HCT116 (cell line): ENCODE data around the gene RNASEH2A. TPM values are rescaled to one million over a fixed set of nuclear protein-coding genes. Genes with fewer than 3 reads are reported as not detected.

Source experiments
- ATAC-seq: fragments of 200-7000 bp; cut with Tn5 transposase; 2 replicates; pipeline ENCODE4 v1.9.1; 2020; ENCODE audit warnings: mild to moderate bottlenecking, moderate library complexity
- BruUV-seq: library from RNA; stranded (reverse); fragments of 400-500 nt; replicated peaks from 2 replicates; lab custom pipeline; 2021; lab: Mats Ljungman, UMichigan
- CTCF ChIA-PET: fragments of 300-600 bp; sonication (Branson Sonifier 250); formaldehyde crosslinking; loops from one replicate; lab custom pipeline; 2021; ENCODE audit warnings: antibody characterized with exemption; lab: Charles Lee
- POLR2A ChIA-PET: fragments of 300-600, 350-600 bp; sonication (Branson Sonifier 250); formaldehyde crosslinking; loops from one replicate; lab custom pipeline; 2021; ENCODE audit warnings: antibody characterized with exemption; lab: Charles Lee
- RAD21 ChIA-PET, 2 experiments: fragments of 300-600 bp; sonication (Branson Sonifier 250); formaldehyde crosslinking; loops; one replicate each; lab custom pipeline; 2023; ENCODE audit warnings: low total read pairs in 2 of 2; ENCODE audit not compliant: uncharacterized antibody in 2 of 2, unreplicated experiment in 2 of 2, low non-redundant PET in 1 of 2; lab: Charles Lee
- DNase-seq: peaks from one replicate; pipeline ENCODE4 v3.0.0-alpha.2; 2010; ENCODE audit warnings: low read depth, low spot score
- H2AFZ ChIP-seq: fragments of 200-600 bp; shearing (Covaris generic), sonication (generic); 2 replicates; pipeline ENCODE4 v1.6.1; 2017; ENCODE audit warnings: low read depth, mixed run types, mixed read lengths, antibody characterized with exemption, low read length; ENCODE audit not compliant: poor library complexity, severe bottlenecking
- H3K27ac ChIP-seq: 2 replicates; pipeline ENCODE4 v1.5.1; 2012; ENCODE audit warnings: low read depth, low read length
- H3K27me3 ChIP-seq: fragments of 200-600 bp; sonication (generic); 2 replicates; pipeline ENCODE4 v1.6.1; 2016; ENCODE audit warnings: mixed run types, low read length, mixed read lengths; ENCODE audit not compliant: insufficient read depth
- H3K36me3 ChIP-seq, 2 experiments: fragments of 200-500 bp in 1 of 2; fragments of 200-600 bp in 1 of 2; sonication (Bioruptor generic) in 1 of 2; sonication (generic) in 1 of 2; 2 replicates each; pipeline versions ENCODE4 v1.5.1 to v1.6.1; 2014 to 2016; ENCODE audit warnings: low read length in 2 of 2, inconsistent platforms in 1 of 2, mixed read lengths in 1 of 2, mixed run types in 1 of 2; ENCODE audit not compliant: insufficient read depth in 2 of 2, control insufficient read depth in 1 of 2
- H3K4me1 ChIP-seq, 2 experiments: fragments of 200-600 bp in 1 of 2; sonication (generic) in 1 of 2; 2 replicates each; pipeline versions ENCODE4 v1.5.1 to v1.6.1; 2012 to 2017; ENCODE audit warnings: low read length in 2 of 2, inconsistent platforms in 1 of 2, mild to moderate bottlenecking in 1 of 2, mixed read lengths in 1 of 2, mixed run types in 1 of 2, moderate library complexity in 1 of 2; ENCODE audit not compliant: insufficient read depth in 2 of 2, control insufficient read depth in 1 of 2
- H3K4me2 ChIP-seq: fragments of 200-600 bp; sonication (generic); 2 replicates; pipeline ENCODE4 v1.6.1; 2017; ENCODE audit warnings: mixed run types, low read length, mixed read lengths
- H3K4me3 ChIP-seq, 2 experiments: fragments of 200-600 bp in 1 of 2; sonication (generic) in 1 of 2; replicated peaks in 1 of 2; 2 replicates each; pipeline ENCODE4 v1.5.1; 2011 to 2016; ENCODE audit warnings: low read length in 2 of 2, control low read depth in 1 of 2, low read depth in 1 of 2, mild to moderate bottlenecking in 1 of 2, mixed read lengths in 1 of 2, mixed run types in 1 of 2
- H3K79me2 ChIP-seq: fragments of 200-600 bp; sonication (generic); 2 replicates; pipeline ENCODE4 v1.6.1; 2017; ENCODE audit warnings: mild to moderate bottlenecking, mixed run types, low read length, moderate library complexity, mixed read lengths; ENCODE audit not compliant: insufficient read depth
- H3K9ac ChIP-seq: fragments of 200-600 bp; sonication (generic); 2 replicates; pipeline ENCODE4 v1.6.1; 2016; ENCODE audit warnings: low read length, mixed read lengths
- H3K9me2 ChIP-seq: fragments of 200-600 bp; sonication (generic), shearing (Covaris generic); 2 replicates; pipeline ENCODE4 v1.6.1; 2017; ENCODE audit warnings: mixed run types, mild to moderate bottlenecking, moderate library complexity; ENCODE audit not compliant: insufficient read depth
- H3K9me3 ChIP-seq, 2 experiments: fragments of 200-500 bp in 1 of 2; fragments of 200-600 bp in 1 of 2; sonication (Bioruptor generic) in 1 of 2; sonication (generic) in 1 of 2; 2 replicates each; pipeline ENCODE4 v1.6.1; 2014 to 2017; ENCODE audit warnings: low read length in 2 of 2, mixed read lengths in 2 of 2, inconsistent platforms in 1 of 2, low read depth in 1 of 2, mild to moderate bottlenecking in 1 of 2, mixed run types in 1 of 2, moderate library complexity in 1 of 2; ENCODE audit not compliant: control insufficient read depth in 1 of 2, insufficient read depth in 1 of 2
- H4K20me1 ChIP-seq: fragments of 200-600 bp; sonication (generic), shearing (Covaris generic); 2 replicates; pipeline ENCODE4 v1.6.1; 2017; ENCODE audit warnings: mixed run types, mild to moderate bottlenecking, moderate library complexity; ENCODE audit not compliant: insufficient read depth
- ATF3 ChIP-seq: IDR thresholded peaks from 2 replicates; pipeline ENCODE4 v1.6.1; 2012
- CBX3 ChIP-seq: IDR thresholded peaks from 2 replicates; pipeline ENCODE4 v1.6.1; 2012; ENCODE audit warnings: low read depth
- CEBPB ChIP-seq: IDR thresholded peaks from 2 replicates; pipeline ENCODE4 v1.6.1; 2012; ENCODE audit warnings: low read depth
- CTCF ChIP-seq, 3 experiments: fragments of 200-600 bp in 1 of 3; sonication (generic) in 1 of 3; IDR thresholded peaks in 2 of 3; conservative IDR thresholded peaks in 1 of 3; 2 replicates each; pipeline ENCODE4 v1.5.1; 2012 to 2017; ENCODE audit warnings: low read depth in 2 of 3, low read length in 2 of 3, antibody characterized with exemption in 1 of 3, borderline replicate concordance in 1 of 3, control low read depth in 1 of 3, mild to moderate bottlenecking in 1 of 3, mixed read lengths in 1 of 3, mixed run types in 1 of 3, moderate library complexity in 1 of 3; ENCODE audit not compliant: insufficient read depth in 1 of 3
- EGR1 ChIP-seq: IDR thresholded peaks from 2 replicates; pipeline ENCODE4 v1.6.1; 2012; ENCODE audit warnings: low read depth
- EZH2 ChIP-seq: fragments of 200-600 bp; sonication (generic); IDR thresholded peaks from 2 replicates; pipeline ENCODE4 v1.6.1; 2017; ENCODE audit warnings: antibody characterized with exemption, mixed run types
- EZH2phosphoT487 ChIP-seq: fragments of 200-600 bp; IDR thresholded peaks from 2 replicates; pipeline ENCODE4 v1.6.1; 2018; ENCODE audit warnings: antibody characterized with exemption, borderline replicate concordance
- FOSL1 ChIP-seq: IDR thresholded peaks from 2 replicates; pipeline ENCODE4 v1.6.1; 2012; ENCODE audit warnings: low read depth
- JUND ChIP-seq: IDR thresholded peaks from 2 replicates; pipeline ENCODE4 v1.6.1; 2012
- MAX ChIP-seq: IDR thresholded peaks from 2 replicates; pipeline ENCODE4 v1.6.1; 2012
- POLR2A ChIP-seq: IDR thresholded peaks from 2 replicates; pipeline ENCODE4 v1.7.0; 2011; ENCODE audit warnings: borderline replicate concordance; ENCODE audit not compliant: insufficient read depth, insufficient read length; ENCODE audit errors: extremely low read depth
- POLR2AphosphoS5 ChIP-seq: IDR thresholded peaks from 2 replicates; pipeline ENCODE4 v1.6.1; 2011; ENCODE audit warnings: mild to moderate bottlenecking, low read depth, low read length, moderate library complexity
- REST ChIP-seq: IDR thresholded peaks from 2 replicates; pipeline ENCODE4 v1.6.1; 2012; ENCODE audit warnings: low read depth
- SIN3A ChIP-seq: IDR thresholded peaks from 2 replicates; pipeline ENCODE4 v1.6.1; 2012; ENCODE audit warnings: low read depth
- SP1 ChIP-seq: IDR thresholded peaks from 2 replicates; pipeline ENCODE4 v1.6.1; 2012; ENCODE audit warnings: low read depth
- ZBTB33 ChIP-seq: IDR thresholded peaks from 2 replicates; pipeline ENCODE4 v1.6.1; 2011; ENCODE audit warnings: mild to moderate bottlenecking, low read length, moderate library complexity; ENCODE audit not compliant: insufficient replicate concordance; ENCODE audit errors: extremely low read depth
- ZFX ChIP-seq: fragments of 450-650 bp; IDR thresholded peaks from 2 replicates; pipeline ENCODE4 v1.6.1; 2017
- ZNF274 ChIP-seq: fragments of 200-500 bp; sonication (Bioruptor generic); IDR thresholded peaks from 2 replicates; pipeline ENCODE4 v1.6.1; 2014; ENCODE audit warnings: mild to moderate bottlenecking, low read depth, low read length, inconsistent platforms
- intact Hi-C: fragments of 100-400 bp; cut with micrococcal nuclease; formaldehyde crosslinking; loops from 2 replicates; pipeline ENCODE4 v1.10.0; 2022
- total RNA-seq: library from RNA; stranded (reverse); gene quantifications from one replicate; pipeline ENCODE4 v1.2.1, GENCODE V29; 2021; ENCODE audit not compliant: unreplicated experiment

RNASEH2A gene
- total RNA-seq, 1 experiment from 2014 or later = 54.5 TPM

GRCh38 chr19:12796146-12797071, 10.0 kb upstream of the RNASEH2A start:
- no peak for DNase-seq
- peak; percentile 32 for ATAC-seq
- intact Hi-C loops = loop anchor here (1.0 to 2.0 kb wide), 4 partner anchors 19 to 120 kb away; no protein-coding TSS in a partner anchor
- Histone ChIP-seq H2AFZ (no peak overlapping the region), H3K9me2 (no peaks in the 10 kb centered on the region), H3K9ac (peak overlapping the region; percentile 58), H3K9me3 (no peaks in the 10 kb centered on the region), H3K4me3 (peak overlapping the region in 1 of 2 experiments; percentile 33; a peak in 1 of 4 replicates), H3K79me2 (peaks cover 40% of the 10 kb centered on the region), H3K27me3 (no peaks in the 10 kb centered on the region), H3K36me3 (peaks cover 4 to 19% of the 10 kb centered on the region in 2 experiments; a peak in 3 of 4 replicates), H3K27ac (peak overlapping the region; percentile 70), H3K4me2 (peak overlapping the region; percentile 72), H3K4me1 (peaks cover 29 to 68% of the 10 kb centered on the region in 2 experiments), H4K20me1 (no peaks in the 10 kb centered on the region)
- CTCF ChIA-PET = interaction anchor here (0.7 to 6.4 kb wide), 15 partner anchors 10 to 169 kb away, joined by 3 to 123 read pairs (median 4); partner anchors contain the start of genes HOOK2, RNASEH2A and TRIR
- POLR2A ChIA-PET = interaction anchor here (0.7 to 6.7 kb wide), 7 partner anchors 14 to 85 kb away, joined by 3 to 172 read pairs (median 3); partner anchors contain the start of genes DNASE2 and HOOK2
- RAD21 ChIA-PET = interaction anchor here (0.8 to 3.4 kb wide), 7 partner anchors 19 to 36 kb away, joined by 4 to 17 read pairs (median 11); no protein-coding TSS in a partner anchor
- no TSS peak for BruUV-seq
- TF ChIP-seq CTCF (IDR thresholded peaks at IDR 0.05 in 2 of 3, conservative IDR thresholded peaks at IDR 0.05 in 1 of 3; ENCODE audit: borderline replicate concordance in 1 of 3, insufficient read depth in 1 of 3, low read depth in 2 of 3, low read length in 2 of 3) (peak in 2 of 3 experiments; percentile 93 to 94; a peak in 4 of 6 replicates), SP1 (no peak), ZFX (no peak), ZBTB33 (no peak), POLR2A (peak; percentile 0), MAX (no peak), EGR1 (no peak), SIN3A (no peak), POLR2AphosphoS5 (peak; percentile 59), REST (no peak), EZH2phosphoT487 (no peak), ATF3 (no peak), CEBPB (no peak), FOSL1 (no peak), JUND (no peak), CBX3 (no peak), ZNF274 (no peak), EZH2 (no peak)
